AG10803 (cell line): Measurements from ENCODE around the gene ZNF519.
"Not testable (repeated sequence)": the region's sequence is repeated elsewhere in the genome, so short reads cannot be mapped to it uniquely, and the experiment has no call there.

Experiments
- DNase-seq: peaks from one replicate; pipeline ENCODE4 v3.0.0; 2010; ENCODE audit warnings: low read depth
- H3K4me3 ChIP-seq: 2 replicates; pipeline ENCODE4 v1.5.1; 2011; ENCODE audit warnings: mild to moderate bottlenecking, low read length, control low read depth
- CTCF ChIP-seq: conservative IDR thresholded peaks from 2 replicates; pipeline ENCODE4 v1.5.1; 2011; ENCODE audit warnings: mild to moderate bottlenecking, low read length, control low read depth, inconsistent platforms

ZNF519 gene

GRCh38 chr18:14132271-14132700, at the start of gene ZNF519:
Gene ZNF519 (minus strand): TSS chr18:14132435. CDS start chr18:14132277, 158 bp downstream.
- DNase-seq, result peak; percentile 96
- peak within 1 kb of the TSS; percentile 75 for H3K4me3 ChIP-seq

GRCh38 chr18:14179306-14179705, 47.1 kb upstream of the ZNF519 start:
- H3K4me3 ChIP-seq, result peak overlapping the region; percentile 41
- TF ChIP-seq CTCF, result no peak
- DNase-seq, result no peak

- peak; percentile 48 for TF ChIP-seq CTCF
- DNase-seq, result peak; percentile 44
- peak overlapping the region; percentile 41 for H3K4me3 ChIP-seq
These were observed 46.3 kb upstream of the ZNF519 start for GRCh38 chr18:14178321-14179196.

- H3K4me3 ChIP-seq, DNase-seq: not testable (repeated sequence)
These were observed 45.5 kb upstream of the ZNF519 start for GRCh38 chr18:14177540-14178320.

DNA sequence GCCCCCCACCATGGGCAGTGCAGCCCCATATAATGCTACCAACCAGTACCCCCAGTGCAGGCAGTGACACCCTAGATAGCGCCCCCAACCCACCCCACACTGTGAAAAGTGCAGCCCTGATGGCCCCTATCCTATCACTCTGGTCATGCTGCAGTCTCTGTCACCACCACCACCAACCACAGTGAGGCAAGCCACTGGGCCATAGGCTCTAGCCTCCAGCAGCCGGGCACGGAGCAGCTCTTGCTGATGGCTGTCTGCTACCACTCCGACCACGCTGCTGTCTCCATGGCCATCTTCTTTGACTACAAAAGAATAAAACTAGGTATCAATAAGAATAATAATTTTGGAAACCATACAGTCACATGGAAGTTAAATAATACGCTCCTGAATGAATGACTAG, 43.2 kb upstream of the ZNF519 start:
- not testable (repeated sequence) for DNase-seq, H3K4me3 ChIP-seq

DNA sequence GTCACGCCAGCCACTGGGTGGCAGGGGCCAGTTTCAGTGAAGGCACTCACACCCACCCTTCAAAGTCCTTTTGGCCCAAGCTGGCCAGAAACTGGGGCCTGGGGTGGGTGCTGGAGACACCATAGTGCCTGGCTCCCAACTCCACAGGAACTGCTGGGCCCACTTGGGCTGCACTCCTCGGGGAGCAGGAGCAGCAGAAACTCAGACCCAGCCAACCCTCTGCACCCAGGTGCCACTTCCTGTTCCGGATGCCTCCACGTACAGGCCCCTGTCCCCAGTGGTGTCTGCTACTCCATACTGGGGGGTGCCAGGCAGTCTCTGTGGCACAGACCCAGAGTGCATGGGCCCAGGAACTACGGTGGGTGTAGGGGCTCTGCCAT, 42.5 kb upstream of the ZNF519 start:
- no peak for DNase-seq
- TF ChIP-seq CTCF, result no peak
- no peak overlapping the region for H3K4me3 ChIP-seq

- not testable (repeated sequence) for H3K4me3 ChIP-seq, DNase-seq
These were observed 41.9 kb upstream of the ZNF519 start for GRCh38 chr18:14174002-14174705.

- not testable (repeated sequence) for DNase-seq, H3K4me3 ChIP-seq
These were observed 41.1 kb upstream of the ZNF519 start for GRCh38 chr18:14173116-14173951.

DNA sequence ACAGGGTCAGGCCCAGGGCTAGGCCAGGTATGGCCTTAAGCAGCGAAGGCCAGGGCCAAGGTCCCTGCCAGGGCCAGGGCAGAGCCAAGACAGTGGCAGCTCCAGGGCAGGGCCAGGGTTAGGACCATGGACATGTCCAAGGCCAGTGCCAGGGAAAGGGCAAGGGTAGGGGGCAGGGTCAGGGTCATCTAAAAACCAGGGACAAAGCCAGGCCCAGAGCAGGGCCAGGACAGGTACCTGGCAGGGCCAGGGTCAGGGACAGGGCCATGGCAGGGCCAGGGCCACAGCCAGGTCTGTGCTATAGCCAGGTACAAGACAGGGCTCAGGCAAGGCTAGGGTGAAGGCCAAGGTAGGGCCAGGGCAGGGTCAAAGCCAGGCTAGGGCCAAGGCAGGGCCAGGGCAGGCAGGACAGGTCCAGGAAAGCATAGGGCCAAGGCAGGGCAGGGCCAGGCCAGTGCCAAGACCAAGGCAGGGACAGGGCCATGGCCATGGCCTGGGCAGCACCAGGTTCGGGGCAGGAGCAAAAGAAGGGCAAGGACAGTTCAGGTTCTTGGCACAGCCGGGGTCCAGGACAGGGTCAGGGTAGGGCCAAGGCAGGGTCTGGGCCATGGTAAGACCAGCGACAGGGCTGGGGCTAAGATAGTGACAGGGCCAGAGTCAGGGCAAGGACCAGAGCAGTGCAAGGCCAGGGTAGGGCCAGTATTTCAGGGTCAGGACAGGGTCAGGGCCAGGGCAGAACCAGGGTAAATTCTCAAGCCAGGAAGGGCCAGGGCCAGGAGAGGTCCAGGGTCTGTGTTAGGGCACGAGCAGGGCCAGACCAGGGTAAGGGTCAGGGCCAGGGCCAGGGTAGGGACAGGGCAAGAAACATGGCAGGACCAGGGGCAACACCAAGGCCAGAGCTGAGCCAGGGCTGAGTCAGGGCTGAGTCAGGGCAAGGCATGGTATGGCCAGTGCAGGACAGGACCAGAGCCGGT, 40.2 kb upstream of the ZNF519 start:
- not testable (repeated sequence) for DNase-seq, H3K4me3 ChIP-seq

- H3K4me3 ChIP-seq, DNase-seq: not testable (repeated sequence)
These were observed 39.3 kb upstream of the ZNF519 start for GRCh38 chr18:14171301-14172141.

- not testable (repeated sequence) for H3K4me3 ChIP-seq, DNase-seq
These were observed 38.3 kb upstream of the ZNF519 start for GRCh38 chr18:14170367-14171036.

GRCh38 chr18:14162915-14163314, 30.7 kb upstream of the ZNF519 start:
- DNase-seq, H3K4me3 ChIP-seq: not testable (repeated sequence)
